ENCODE measurements around the gene NHLRC4.

Gene NHLRC4

DNA sequence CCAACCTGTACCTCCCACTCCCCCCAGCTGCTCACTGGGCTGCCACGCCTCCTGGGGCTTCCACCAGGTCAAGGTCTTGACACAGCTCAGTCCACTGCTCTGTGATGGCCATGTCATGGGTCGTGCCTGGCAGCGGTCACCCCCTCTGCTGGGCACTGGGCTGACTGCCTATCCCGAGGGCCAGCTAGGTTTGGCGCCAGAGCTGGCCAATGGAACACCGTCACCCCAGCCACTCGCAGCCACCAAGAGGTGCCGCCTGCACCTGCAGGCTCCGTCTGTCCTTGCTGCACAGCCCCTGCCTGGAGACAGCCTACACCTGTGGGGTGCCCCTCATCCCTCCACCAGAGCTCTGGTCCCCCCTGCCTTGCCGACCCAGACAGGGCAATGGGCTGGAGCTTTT lies 18.5 kb downstream of the NHLRC4 start:
- H3K4me3 Mint-ChIP-seq: no peak overlapping the region
- no peak for DNase-seq
- no peaks in the 10 kb centered on the region for H3K9me3 Mint-ChIP-seq
- peaks cover 24% of the 10 kb centered on the region for H3K4me1 Mint-ChIP-seq
- TF ChIP-seq, protein P1, sequence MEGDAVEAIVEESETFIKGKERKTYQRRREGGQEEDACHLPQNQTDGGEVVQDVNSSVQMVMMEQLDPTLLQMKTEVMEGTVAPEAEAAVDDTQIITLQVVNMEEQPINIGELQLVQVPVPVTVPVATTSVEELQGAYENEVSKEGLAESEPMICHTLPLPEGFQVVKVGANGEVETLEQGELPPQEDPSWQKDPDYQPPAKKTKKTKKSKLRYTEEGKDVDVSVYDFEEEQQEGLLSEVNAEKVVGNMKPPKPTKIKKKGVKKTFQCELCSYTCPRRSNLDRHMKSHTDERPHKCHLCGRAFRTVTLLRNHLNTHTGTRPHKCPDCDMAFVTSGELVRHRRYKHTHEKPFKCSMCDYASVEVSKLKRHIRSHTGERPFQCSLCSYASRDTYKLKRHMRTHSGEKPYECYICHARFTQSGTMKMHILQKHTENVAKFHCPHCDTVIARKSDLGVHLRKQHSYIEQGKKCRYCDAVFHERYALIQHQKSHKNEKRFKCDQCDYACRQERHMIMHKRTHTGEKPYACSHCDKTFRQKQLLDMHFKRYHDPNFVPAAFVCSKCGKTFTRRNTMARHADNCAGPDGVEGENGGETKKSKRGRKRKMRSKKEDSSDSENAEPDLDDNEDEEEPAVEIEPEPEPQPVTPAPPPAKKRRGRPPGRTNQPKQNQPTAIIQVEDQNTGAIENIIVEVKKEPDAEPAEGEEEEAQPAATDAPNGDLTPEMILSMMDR (IDR thresholded peaks at IDR 0.05): no peak
- H3K27ac Mint-ChIP-seq: no peak overlapping the region
- peaks cover 7% of the 10 kb centered on the region for H3K27me3 Mint-ChIP-seq (ENCODE audit: low read depth, poor library complexity)
- H3K36me3 Mint-ChIP-seq (ENCODE audit: low read depth): no peaks in the 10 kb centered on the region

DNA sequence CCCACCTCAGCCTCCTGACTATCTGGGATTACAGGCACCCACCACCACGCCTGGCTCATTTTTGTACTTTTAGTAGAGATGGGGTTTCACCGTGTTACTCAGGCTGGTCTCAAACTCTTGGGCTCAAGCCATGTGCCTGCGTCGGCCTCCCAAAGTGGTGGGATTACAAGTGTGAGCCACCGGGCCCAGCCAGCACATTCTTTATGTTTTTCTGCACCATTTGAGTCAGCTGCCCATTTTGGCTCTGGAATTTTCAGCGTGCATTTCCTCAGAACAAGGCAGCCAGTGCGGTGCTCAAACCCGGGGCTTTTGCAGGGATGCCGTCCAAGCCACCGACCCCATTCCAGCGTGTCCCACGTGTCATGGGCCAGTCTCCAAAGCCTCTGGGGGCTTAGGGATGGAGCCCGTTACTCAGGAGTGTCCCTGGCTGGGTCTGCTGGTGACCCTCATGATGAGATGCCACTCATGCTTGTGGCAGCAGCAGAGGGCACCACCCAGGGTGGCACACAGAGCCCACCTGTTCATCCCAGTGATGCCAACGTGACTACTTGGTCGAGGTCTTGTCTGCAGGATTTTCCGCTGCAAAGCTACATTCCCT lies 19.3 kb downstream of the NHLRC4 start:
- Mint-ChIP-seq H3K36me3 (ENCODE audit: low read depth) (no peaks in the 10 kb centered on the region), H3K4me3 (no peak overlapping the region), H3K27me3 (ENCODE audit: low read depth, poor library complexity) (peaks cover 7% of the 10 kb centered on the region), H3K27ac (no peak overlapping the region), H3K4me1 (peaks cover 32% of the 10 kb centered on the region), H3K9me3 (no peaks in the 10 kb centered on the region)
- TF ChIP-seq, protein P1 (IDR thresholded peaks at IDR 0.05): no peak
- no peak for DNase-seq

DNA sequence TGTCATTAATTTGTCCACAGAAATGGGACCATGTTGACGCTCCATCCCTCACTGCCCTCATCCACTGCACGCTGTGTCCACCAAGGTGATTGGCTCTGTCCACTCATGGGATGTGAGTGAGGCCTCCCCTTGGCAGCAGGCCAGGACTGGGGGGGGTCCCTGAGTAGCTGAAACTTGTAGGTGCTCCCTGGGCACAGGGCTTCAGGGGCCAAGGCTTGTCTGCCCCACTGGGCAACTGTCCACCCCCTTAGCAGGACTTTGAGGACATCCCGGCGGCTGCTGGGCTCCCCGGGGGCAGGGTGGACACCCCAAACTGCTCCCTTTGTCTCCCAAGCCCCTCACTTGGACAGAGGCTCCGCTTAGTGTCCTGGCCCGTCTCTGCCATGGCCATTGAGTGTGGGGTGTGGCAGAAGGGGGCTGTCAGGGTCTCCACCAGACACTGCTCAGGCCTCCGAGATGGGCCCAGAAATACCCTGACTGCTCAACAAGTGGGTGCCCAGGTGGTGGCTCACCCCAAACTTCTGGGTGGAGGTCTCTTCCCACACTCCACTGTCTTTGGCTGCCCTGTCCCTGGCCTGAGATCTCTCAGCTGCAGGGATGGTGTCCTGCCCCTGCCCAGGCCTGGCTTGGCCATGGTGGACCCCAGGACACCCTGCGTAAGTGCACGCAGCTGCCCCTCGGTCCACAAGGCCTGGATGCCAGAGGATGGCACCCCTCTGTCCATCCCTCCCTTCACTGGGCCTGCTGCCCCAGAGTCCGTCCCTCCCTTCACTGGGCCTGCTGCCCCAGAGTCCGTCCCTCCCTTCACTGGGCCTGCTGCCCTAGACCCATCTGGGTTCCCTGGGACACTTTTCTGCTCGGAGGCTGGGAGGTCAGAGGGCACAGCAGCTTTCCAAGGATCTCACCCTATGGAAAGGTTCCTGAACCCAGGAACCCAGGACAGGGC lies 20.1 kb downstream of the NHLRC4 start:
- TF ChIP-seq, protein P1 (IDR thresholded peaks at IDR 0.05): no peak
- Mint-ChIP-seq H3K4me1 (peaks cover 39% of the 10 kb centered on the region), H3K36me3 (ENCODE audit: low read depth) (no peaks in the 10 kb centered on the region), H3K27me3 (ENCODE audit: low read depth, poor library complexity) (peaks cover 7% of the 10 kb centered on the region), H3K9me3 (no peaks in the 10 kb centered on the region), H3K4me3 (peak overlapping the region; percentile 95), H3K27ac (peak overlapping the region; percentile 77)
- DNase-seq: no peak

DNA sequence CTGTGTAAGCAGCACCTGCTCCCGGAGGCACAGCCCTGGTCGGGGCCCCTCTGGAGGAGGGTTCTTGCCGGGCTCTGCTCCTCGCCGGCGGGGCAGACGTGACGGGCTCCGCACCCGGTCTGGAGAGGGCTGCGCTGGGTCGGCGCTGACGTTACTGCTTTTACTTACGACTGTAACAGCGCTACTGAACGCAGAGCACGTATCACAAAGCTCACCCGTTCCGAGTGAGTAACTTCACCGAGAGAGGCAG lies 21.8 kb downstream of the NHLRC4 start:
- DNase-seq: peak; percentile 56
- Mint-ChIP-seq H3K27ac (peak overlapping the region; percentile 98), H3K36me3 (ENCODE audit: low read depth) (peaks cover 4% of the 10 kb centered on the region), H3K4me3 (peak overlapping the region; percentile 95), H3K27me3 (ENCODE audit: low read depth, poor library complexity) (peaks cover 7% of the 10 kb centered on the region), H3K9me3 (no peaks in the 10 kb centered on the region), H3K4me1 (peaks cover 55% of the 10 kb centered on the region)
- TF ChIP-seq, protein P1 (IDR thresholded peaks at IDR 0.05): no peak

DNA sequence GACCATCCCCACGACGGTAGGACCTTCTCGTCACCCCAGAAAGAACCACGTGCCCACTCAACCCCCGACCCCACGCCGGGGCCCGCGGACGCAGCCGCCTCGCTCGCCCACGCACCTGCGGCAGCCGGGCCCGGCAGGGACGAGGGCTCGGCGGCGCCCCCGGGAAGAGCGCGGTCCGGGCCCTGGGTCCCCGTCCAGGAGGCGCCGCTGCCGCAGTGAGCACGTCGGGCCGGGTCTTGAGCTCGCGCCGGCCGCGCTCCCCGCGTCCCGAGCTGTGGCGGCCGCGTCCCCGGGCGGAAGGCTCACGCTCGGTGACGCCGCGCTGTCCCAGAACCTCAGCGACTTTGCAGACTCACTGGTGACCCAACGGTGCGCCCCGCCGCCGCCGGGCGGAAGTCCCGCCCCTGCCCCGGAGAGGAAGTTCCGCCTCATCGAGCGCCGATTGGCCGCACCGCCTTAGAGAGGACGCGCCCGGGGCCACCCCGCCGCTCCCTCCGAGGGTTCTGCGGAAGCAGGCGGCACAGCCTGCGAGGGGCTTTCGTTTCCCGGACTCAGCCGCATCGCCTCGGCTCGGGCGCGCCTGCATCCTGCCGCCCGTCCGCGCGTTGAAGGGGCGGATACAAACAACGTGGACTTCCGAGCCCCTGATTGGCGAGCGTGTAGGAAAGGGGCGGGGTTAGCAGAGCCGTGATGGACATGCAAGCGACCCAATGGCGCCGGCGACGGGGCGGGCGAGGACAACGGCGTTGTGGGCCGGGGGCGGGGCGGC lies 22.3 kb downstream of the NHLRC4 start:
- peaks cover 7% of the 10 kb centered on the region for H3K27me3 Mint-ChIP-seq (ENCODE audit: low read depth, poor library complexity)
- peaks cover 7% of the 10 kb centered on the region for H3K36me3 Mint-ChIP-seq (ENCODE audit: low read depth)
- peaks cover 60% of the 10 kb centered on the region for H3K4me1 Mint-ChIP-seq
- DNase-seq: peak; percentile 98
- TF ChIP-seq, protein P1 (IDR thresholded peaks at IDR 0.05): no peak
- H3K4me3 Mint-ChIP-seq: peak overlapping the region; percentile 98
- no peaks in the 10 kb centered on the region for H3K9me3 Mint-ChIP-seq
- peak overlapping the region; percentile 99 for H3K27ac Mint-ChIP-seq
